GM18909 (cell line): ENCODE results near the gene SLC4A4.

Experiments
- ATAC-seq: cut with Tn5 transposase; IDR thresholded peaks from one replicate; pipeline ENCODE4 v1.9.1; 2021; ENCODE audit warnings: mild to moderate bottlenecking; ENCODE audit not compliant: unreplicated experiment, poor library complexity

SLC4A4 gene

DNA sequence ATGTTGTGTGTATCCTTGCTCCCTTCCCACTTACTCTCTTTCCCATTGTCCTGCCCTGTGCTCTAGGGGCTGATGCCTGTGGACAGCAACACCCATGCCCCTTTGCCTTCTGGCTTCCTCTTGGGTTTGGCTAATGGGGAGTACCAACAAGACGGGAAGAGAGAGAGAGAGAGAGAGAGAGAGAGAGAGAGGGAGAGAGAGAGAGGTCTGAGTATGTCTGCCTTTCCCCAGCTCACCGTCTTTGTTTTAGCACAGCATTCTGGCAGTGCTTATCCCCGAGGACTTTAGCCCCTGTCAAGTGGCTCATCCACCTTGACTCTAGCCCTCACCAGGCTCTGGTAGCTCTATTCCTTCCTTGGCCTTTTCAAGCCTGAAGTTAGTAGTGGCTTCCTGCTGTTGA, 128.0 kb downstream of the SLC4A4 start:
- no peak for ATAC-seq

GRCh38 chr4:71468116-71468710, 129.4 kb downstream of the SLC4A4 start:
- ATAC-seq, result no peak

GRCh38 chr4:71469541-71469940, 130.7 kb downstream of the SLC4A4 start:
- ATAC-seq, result no peak

GRCh38 chr4:71470524-71470923, 131.7 kb downstream of the SLC4A4 start:
- no peak for ATAC-seq

GRCh38 chr4:71472946-71473345, 134.1 kb downstream of the SLC4A4 start:
- no peak for ATAC-seq

GRCh38 chr4:71473541-71474240, 134.9 kb downstream of the SLC4A4 start:
- no peak for ATAC-seq

DNA sequence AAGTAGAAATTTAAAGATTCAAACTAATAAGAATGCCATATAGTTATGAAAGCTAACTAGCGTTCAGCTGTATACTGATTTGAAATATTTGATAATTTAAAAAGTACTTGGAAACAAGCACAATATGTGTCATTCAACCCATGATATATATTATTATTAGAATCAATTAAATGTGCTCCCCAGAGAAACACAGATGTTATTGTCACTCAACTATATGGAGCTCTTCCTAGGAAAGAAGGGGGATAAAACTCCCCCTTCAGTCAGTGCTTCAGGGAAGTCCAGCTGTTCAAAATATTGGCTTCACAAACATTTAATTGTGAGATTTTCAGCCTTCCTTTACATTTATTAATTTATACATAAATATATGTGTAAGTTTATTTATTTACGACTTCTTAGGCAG, 135.9 kb downstream of the SLC4A4 start:
- ATAC-seq, result no peak

GRCh38 chr4:71476240-71476639, 137.4 kb downstream of the SLC4A4 start:
- no peak for ATAC-seq

DNA sequence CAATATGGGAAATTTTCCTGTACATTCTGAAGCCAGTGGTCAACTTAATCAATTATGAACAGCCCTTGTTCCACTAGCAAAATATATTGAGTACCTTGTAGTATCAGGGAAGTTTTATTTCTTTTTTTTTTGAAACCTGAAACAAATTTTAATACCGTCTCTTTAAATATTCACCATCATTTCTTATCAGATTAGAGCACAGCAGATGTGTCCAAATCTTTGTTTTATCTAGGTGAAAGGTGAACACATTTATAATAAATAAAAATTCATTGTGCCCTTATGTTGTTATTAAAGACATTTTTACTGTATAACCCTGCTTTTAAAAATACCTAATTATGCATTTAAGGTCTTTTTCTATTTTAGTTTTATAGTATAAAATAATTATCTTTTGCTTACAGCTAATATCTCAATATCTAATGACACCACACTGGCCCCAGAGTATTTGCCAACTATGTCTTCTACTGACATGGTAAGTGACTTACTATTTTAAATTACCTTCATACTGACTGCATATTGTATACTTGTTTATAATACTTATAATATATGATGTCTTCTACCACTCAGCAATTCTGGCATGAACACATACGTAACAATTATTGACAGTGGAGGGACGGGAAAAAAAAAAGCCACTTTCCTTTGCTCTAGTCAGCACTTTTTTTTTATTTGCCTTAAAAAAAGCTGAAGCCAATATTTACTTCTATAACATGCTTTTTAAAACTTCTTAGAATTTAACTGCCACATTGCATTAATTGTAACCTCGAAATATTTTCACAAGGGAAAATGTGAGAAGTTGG, 147.9 kb downstream of the SLC4A4 start:
- ATAC-seq, result no peak

- ATAC-seq, result no peak
Measured at GRCh38 chr4:71487344-71487920, 148.6 kb downstream of the SLC4A4 start.

- no peak for ATAC-seq
Measured at GRCh38 chr4:71494539-71494938, 155.7 kb downstream of the SLC4A4 start.

- no peak for ATAC-seq
Measured at GRCh38 chr4:71495454-71495853, 156.6 kb downstream of the SLC4A4 start.

GRCh38 chr4:71497078-71497477, 158.3 kb downstream of the SLC4A4 start:
- no peak for ATAC-seq

DNA sequence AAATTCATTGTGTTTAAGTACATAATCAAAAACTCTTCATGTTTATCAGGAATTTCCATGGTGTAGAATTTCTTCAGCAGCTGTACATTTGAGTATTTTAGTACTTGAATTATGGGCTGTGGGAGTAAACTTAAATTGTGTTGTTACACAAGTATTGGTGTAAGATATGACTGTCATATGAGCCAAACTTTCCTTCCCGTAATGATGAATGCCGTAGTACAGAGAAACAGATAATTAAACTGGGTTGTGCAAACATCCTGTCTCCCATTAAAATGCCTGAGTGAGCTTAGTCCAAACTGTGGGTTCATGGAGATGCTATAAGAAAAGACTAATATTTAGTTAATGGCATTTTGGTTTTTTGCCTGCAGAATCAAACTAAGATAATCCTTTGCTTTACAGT, 159.2 kb downstream of the SLC4A4 start:
- no peak for ATAC-seq

GRCh38 chr4:71498625-71499024, 159.8 kb downstream of the SLC4A4 start:
- ATAC-seq, result no peak

DNA sequence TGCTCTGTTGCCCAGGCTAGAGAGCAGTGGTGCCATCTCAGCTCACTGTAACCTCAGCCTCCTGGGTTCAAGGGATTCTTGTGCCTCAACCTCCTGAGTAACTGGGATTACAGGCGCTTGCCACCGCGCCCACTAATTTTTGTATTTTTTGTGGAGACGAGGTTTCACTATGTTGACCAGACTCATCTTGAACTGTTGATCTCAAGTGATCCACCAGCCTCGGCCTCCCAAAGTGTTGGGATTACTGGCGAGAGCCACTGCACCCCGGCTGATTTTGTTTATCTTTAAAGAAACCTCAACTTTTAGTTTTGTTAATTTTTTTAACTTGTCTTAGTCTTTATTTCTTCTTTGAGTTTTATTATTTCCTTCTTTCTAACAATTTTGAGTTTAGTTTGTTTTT, 163.2 kb downstream of the SLC4A4 start:
- no peak for ATAC-seq

GRCh38 chr4:71518283-71518989, 179.6 kb downstream of the SLC4A4 start:
- no peak for ATAC-seq

DNA sequence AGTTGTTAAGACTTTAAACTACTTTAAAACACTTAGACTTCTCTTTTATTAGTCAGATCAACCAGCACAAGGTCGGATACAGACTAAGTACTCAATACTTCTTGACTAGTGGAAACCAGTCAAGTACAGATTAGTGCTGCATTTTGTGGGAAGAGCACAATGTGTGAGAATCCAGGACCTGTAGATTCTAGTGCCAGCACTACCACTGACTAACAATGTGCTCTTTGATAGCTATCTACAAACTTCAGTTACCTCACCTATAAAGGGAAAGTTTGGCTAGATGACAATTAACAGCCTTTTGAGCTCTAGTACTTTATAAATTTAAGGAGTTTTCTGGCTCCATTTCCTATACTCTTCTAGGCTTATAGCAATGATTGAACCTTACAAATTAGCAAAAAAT, 181.5 kb downstream of the SLC4A4 start:
- no peak for ATAC-seq

DNA sequence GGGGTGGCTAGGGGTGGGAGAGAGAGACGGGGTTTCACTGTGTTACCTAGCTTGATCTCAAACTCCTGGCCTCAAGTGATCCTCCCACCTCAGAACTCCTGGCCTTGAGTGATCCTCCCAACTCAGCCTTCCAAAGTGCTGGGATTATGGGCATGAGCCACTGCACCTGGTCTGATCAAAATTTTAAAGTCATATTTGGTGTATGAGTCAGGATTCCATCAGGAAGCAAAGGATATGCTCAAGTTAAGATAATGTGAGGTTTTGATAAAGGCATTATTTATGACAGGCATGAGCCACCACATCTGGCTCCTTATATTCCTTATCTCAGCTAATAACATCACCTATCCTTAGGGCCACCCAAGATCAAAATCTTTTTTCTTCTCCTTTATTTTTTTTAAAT, 182.0 kb downstream of the SLC4A4 start:
- ATAC-seq, result no peak

DNA sequence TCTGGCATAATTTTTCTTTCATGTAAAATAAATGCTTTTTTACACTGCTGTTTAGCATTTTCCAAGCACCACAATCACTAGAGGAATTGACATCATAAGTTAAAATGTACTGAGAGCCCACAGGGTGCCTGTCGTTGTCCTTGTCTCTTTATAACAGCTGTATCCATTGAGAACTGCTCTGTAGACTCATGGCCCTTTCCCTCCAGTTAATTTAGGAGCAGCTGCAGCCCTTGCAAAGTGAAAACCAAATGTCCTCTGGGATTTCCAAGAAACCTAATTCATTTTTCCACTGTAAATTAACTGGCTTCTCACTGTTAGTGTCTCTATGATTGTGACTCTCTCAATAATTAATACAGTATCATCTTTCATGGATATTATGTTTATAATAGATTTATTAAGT, 185.9 kb downstream of the SLC4A4 start:
- no peak for ATAC-seq
